Endothelial cell of coronary artery (primary cell): Measurements from ENCODE around the gene OR1L4. TPM values are rescaled to one million over a fixed set of nuclear protein-coding genes. Genes with fewer than 3 reads are reported as not detected.

Experiments used
- total RNA-seq: library from RNA; depleted of rRNA; stranded (reverse); fragments of >200 nt; gene quantifications from 2 replicates; pipeline ENCODE4 v1.2.3, GENCODE V29; 2014

Gene OR1L4, protein sequence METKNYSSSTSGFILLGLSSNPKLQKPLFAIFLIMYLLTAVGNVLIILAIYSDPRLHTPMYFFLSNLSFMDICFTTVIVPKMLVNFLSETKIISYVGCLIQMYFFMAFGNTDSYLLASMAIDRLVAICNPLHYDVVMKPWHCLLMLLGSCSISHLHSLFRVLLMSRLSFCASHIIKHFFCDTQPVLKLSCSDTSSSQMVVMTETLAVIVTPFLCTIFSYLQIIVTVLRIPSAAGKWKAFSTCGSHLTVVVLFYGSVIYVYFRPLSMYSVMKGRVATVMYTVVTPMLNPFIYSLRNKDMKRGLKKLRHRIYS
- not detected in 2 replicates for total RNA-seq

GRCh38 chr9:122723690-122724089 is at the start of gene OR1L4:
TSS of gene OR1L4 (plus strand) at chr9:122723990. CDS start at chr9:122723990, 0 bp downstream.

GRCh38 chr9:122742003-122742402 is 18.2 kb downstream of the OR1L4 start, which contains the start of gene OR1L6:
TSS of gene OR1L6 (plus strand) at chr9:122742303. CDS start at chr9:122749848, 7,545 bp downstream.

Other genes with a start within 250 kb of the OR1L4 start
- not detected in 2 replicates for gene OR1J1, start 246.1 kb upstream of the OR1L4 start, total RNA-seq
- gene OR1J2, start 213.2 kb upstream of the OR1L4 start, total RNA-seq, result not detected in 2 replicates
- gene OR1J4, start 204.8 kb upstream of the OR1L4 start, total RNA-seq, result not detected in 2 replicates
- gene OR1N1, start 196.7 kb upstream of the OR1L4 start, total RNA-seq, result not detected in 2 replicates
- gene OR1N2, start 170.9 kb upstream of the OR1L4 start, total RNA-seq, result not detected in 2 replicates
- gene OR1L8, start 140.6 kb upstream of the OR1L4 start, total RNA-seq, result under 0.01 and 0.09 TPM in 2 replicates
- not detected in 2 replicates for gene OR1Q1, start 109.3 kb upstream of the OR1L4 start, total RNA-seq
- gene OR1B1, start 66.4 kb upstream of the OR1L4 start, total RNA-seq, result 0.09 TPM in 1 of 2 replicates, not detected in the other
- gene OR1L1, start 62.3 kb upstream of the OR1L4 start, total RNA-seq, result not detected in 2 replicates
- not detected in 2 replicates for gene OR1L3, start 48.9 kb upstream of the OR1L4 start, total RNA-seq
- gene OR1L6, start 18.3 kb downstream of the OR1L4 start, total RNA-seq, result not detected in 2 replicates
- not detected in 2 replicates for gene OR5C1, start 64.9 kb downstream of the OR1L4 start, total RNA-seq
- not detected in 2 replicates for gene OR1K1, start 76.1 kb downstream of the OR1L4 start, total RNA-seq
- 64.5 and 66.2 TPM in 2 replicates for gene PDCL, start 104.6 kb downstream of the OR1L4 start, total RNA-seq
- 44.9 and 54.8 TPM in 2 replicates for gene RC3H2, start 181.4 kb downstream of the OR1L4 start, total RNA-seq
- 10.9 and 11.9 TPM in 2 replicates for gene ZBTB6, start 189.3 kb downstream of the OR1L4 start, total RNA-seq
- 2.3 and 3.7 TPM in 2 replicates for gene ZBTB26, start 207.5 kb downstream of the OR1L4 start, total RNA-seq
- gene RABGAP1, start 217.0 kb downstream of the OR1L4 start, total RNA-seq, result 23.2 and 36.2 TPM in 2 replicates